K562 (cell line): ENCODE results near the gene LOC101059915.

ENCODE experiments used
- ATAC-seq: fragments of 200-7000 bp; cut with Tn5 transposase; 3 replicates; pipeline ENCODE4 v1.9.1; 2020; ENCODE audit warnings: moderate library complexity
- BruUV-seq: library from RNA; stranded (reverse); fragments of 400-500 nt; replicated peaks from 2 replicates; lab custom pipeline; 2021; lab: Mats Ljungman, UMichigan
- CTCF ChIA-PET: fragments of 300-600 bp; formaldehyde crosslinking; extraction: SDS; loops from one replicate; lab custom pipeline; 2021; ENCODE audit warnings: low intra/inter-chr PET ratio; lab: Yijun Ruan, JAX
- POLR2A ChIA-PET: fragments of 300-600, 350-650 bp; sonication (Branson Sonifier 250); formaldehyde crosslinking; extraction: SDS; loops from one replicate; lab custom pipeline; 2021; ENCODE audit warnings: antibody characterized with exemption, inconsistent platforms; lab: Yijun Ruan, JAX
- DNase-seq, 4 experiments: peaks; one replicate each; pipeline versions ENCODE4 v3.0.0 to v3.0.0-alpha.2; 2011 to 2018; ENCODE audit warnings: low spot score in 3 of 4, mixed read lengths in 3 of 4; ENCODE audit errors: extremely low read depth in 1 of 4
- FAIRE-seq: peaks from 2 replicates; lab custom pipeline; 2011; peaks lifted over from hg19 to GRCh38; lab: Jason Lieb, UNC
- H2AFZ ChIP-seq: 2 replicates; pipeline ENCODE4 v1.6.0; 2011; ENCODE audit warnings: low read depth, low read length, control low read depth, inconsistent platforms
- H3K27ac ChIP-seq: fragments of 200-600 bp; 3 replicates; pipeline ENCODE4 v1.8.0; 2011; ENCODE audit warnings: low read depth, mild to moderate bottlenecking, control low read depth, inconsistent platforms, low read length, moderate library complexity, mixed read lengths; ENCODE audit errors: extremely low read depth
- H3K27me3 ChIP-seq, 2 experiments: fragments of 300-600 bp in 1 of 2; 2 replicates in 1 of 2; 3 replicates in 1 of 2; pipeline versions ENCODE4 v1.6.0 to v1.8.0; 2011; ENCODE audit warnings: inconsistent platforms in 2 of 2, low read length in 2 of 2, mild to moderate bottlenecking in 1 of 2, mixed read lengths in 1 of 2, moderate library complexity in 1 of 2; ENCODE audit not compliant: control insufficient read depth in 2 of 2, insufficient read depth in 2 of 2
- H3K36me3 ChIP-seq: fragments of 300-600 bp; 3 replicates; pipeline ENCODE4 v1.8.0; 2011; ENCODE audit warnings: mild to moderate bottlenecking, low read length, inconsistent platforms; ENCODE audit not compliant: control insufficient read depth, insufficient read depth
- H3K4me1 ChIP-seq, 2 experiments: fragments of 200-600 bp in 1 of 2; replicated peaks in 1 of 2; 2 replicates in 1 of 2; 3 replicates in 1 of 2; pipeline versions ENCODE4 v1.5.1 to v1.8.0; 2011; ENCODE audit warnings: inconsistent platforms in 2 of 2, low read length in 2 of 2, mild to moderate bottlenecking in 1 of 2, mixed read lengths in 1 of 2, moderate library complexity in 1 of 2; ENCODE audit not compliant: control insufficient read depth in 2 of 2, insufficient read depth in 2 of 2
- H3K4me2 ChIP-seq: 2 replicates; pipeline ENCODE4 v1.6.1; 2011; ENCODE audit warnings: low read length, control low read depth, inconsistent platforms, mixed read lengths; ENCODE audit not compliant: insufficient read depth
- H3K4me3 ChIP-seq: fragments of 200-600 bp; sonication (generic), shearing (Covaris generic); 2 replicates; pipeline ENCODE4 v1.5.1; 2016; ENCODE audit warnings: control low read depth, inconsistent platforms
- H3K79me2 ChIP-seq: fragments of 200-600 bp; 3 replicates; pipeline ENCODE4 v1.8.0; 2011; ENCODE audit warnings: low read length, inconsistent platforms; ENCODE audit not compliant: control insufficient read depth, insufficient read depth
- H3K9ac ChIP-seq, 2 experiments: 2 replicates each; pipeline versions ENCODE4 v1.6.0 to v1.6.1; 2011; ENCODE audit warnings: low read depth in 2 of 2, low read length in 2 of 2, control low read depth in 1 of 2, inconsistent platforms in 1 of 2, mild to moderate bottlenecking in 1 of 2, mixed read lengths in 1 of 2; ENCODE audit not compliant: insufficient read depth in 1 of 2
- H3K9me1 ChIP-seq: one replicate; pipeline ENCODE4 v1.6.0; 2011; ENCODE audit warnings: inconsistent platforms, mild to moderate bottlenecking, low read length, moderate library complexity; ENCODE audit not compliant: control insufficient read depth, insufficient read depth
- H3K9me3 ChIP-seq: replicated peaks from 2 replicates; pipeline ENCODE4 v1.5.1; 2011; ENCODE audit warnings: low read depth, low read length, inconsistent platforms; ENCODE audit not compliant: control insufficient read depth, insufficient read depth
- H4K20me1 ChIP-seq: replicated peaks from 2 replicates; pipeline ENCODE4 v1.6.1; 2011; ENCODE audit warnings: low read length, inconsistent platforms, mixed read lengths; ENCODE audit not compliant: control insufficient read depth, insufficient read depth
- AFF1 ChIP-seq, 2 experiments: fragments of 450-650 bp; IDR thresholded peaks; 2 replicates each; pipeline ENCODE4 v1.6.1; 2018; ENCODE audit warnings: mild to moderate bottlenecking in 2 of 2, low read depth in 1 of 2; ENCODE audit not compliant: partially characterized antibody in 2 of 2
- CLOCK ChIP-seq: fragments of 250-450 bp; sonication (Bioruptor Pico); IDR thresholded peaks from 2 replicates; pipeline ENCODE4 v1.4.0; 2020; ENCODE audit warnings: mild to moderate bottlenecking, moderate library complexity, borderline replicate concordance
- HOXB6 ChIP-seq: fragments of 250-450 bp; sonication (Bioruptor Pico); IDR thresholded peaks from 2 replicates; pipeline ENCODE4 v1.5.1; 2022; ENCODE audit warnings: mild to moderate bottlenecking, borderline replicate concordance
- MNT ChIP-seq, 2 experiments: fragments of 450-650 bp; conservative IDR thresholded peaks; 2 replicates each; pipeline ENCODE4 v1.6.1; 2017; ENCODE audit warnings: mild to moderate bottlenecking in 2 of 2, moderate library complexity in 2 of 2
- NUFIP1 ChIP-seq: fragments of 450-650 bp; IDR thresholded peaks from 2 replicates; pipeline ENCODE4 v1.6.1; 2018; ENCODE audit not compliant: partially characterized antibody
- POLR2G ChIP-seq: fragments of 200-400 bp; formaldehyde crosslinking; IDR thresholded peaks from 2 replicates; pipeline ENCODE4 v1.6.1; 2017; ENCODE audit warnings: low read depth, mild to moderate bottlenecking, antibody characterized with exemption, low read length, moderate library complexity
- POLR2H ChIP-seq: IDR thresholded peaks from 2 replicates; pipeline ENCODE4 v1.6.1; 2016; ENCODE audit warnings: missing genetic modification characterization, low read depth, mild to moderate bottlenecking, control low read depth, missing compliant biosample characterization, moderate library complexity
- PRPF4 ChIP-seq: fragments of 200-400 bp; formaldehyde crosslinking; IDR thresholded peaks from one replicate; pipeline ENCODE4 v1.6.1; 2017; ENCODE audit warnings: low read length, low read depth, mild to moderate bottlenecking; ENCODE audit not compliant: insufficient read depth, poor library complexity, severe bottlenecking
- RFX7 ChIP-seq: fragments of 250-450 bp; sonication (Bioruptor Pico); IDR thresholded peaks from 2 replicates; pipeline ENCODE4 v1.5.1; 2021; ENCODE audit warnings: mild to moderate bottlenecking
- SIN3A ChIP-seq, 2 experiments: fragments of 150-350 bp in 1 of 2; IDR thresholded peaks; 2 replicates each; pipeline ENCODE4 v1.6.1; 2011 to 2016; ENCODE audit warnings: borderline replicate concordance in 2 of 2, low read depth in 2 of 2, low read length in 2 of 2, mild to moderate bottlenecking in 2 of 2, moderate library complexity in 2 of 2; ENCODE audit not compliant: control insufficient read depth in 1 of 2
- TAF15 ChIP-seq: fragments of 200-400 bp; formaldehyde crosslinking; IDR thresholded peaks from 2 replicates; pipeline ENCODE4 v1.6.1; 2017; ENCODE audit warnings: mild to moderate bottlenecking, low read depth, low read length, moderate library complexity
- VEZF1 ChIP-seq: fragments of 200-800 bp; sonication (Bioruptor generic); IDR thresholded peaks from 2 replicates; pipeline ENCODE4 v1.6.1; 2017; ENCODE audit warnings: missing genetic modification characterization, missing compliant biosample characterization
- WGBS: fragments of 100-300 bp; shearing (Covaris generic); methylation state at CpG from one replicate; pipeline ENCODE4 v1.1.6; 2016; ENCODE audit warnings: low coverage, mixed read lengths; ENCODE audit not compliant: insufficient coverage; ENCODE audit errors: missing lambda C conversion rate; 5-methylcytosine and 5-hydroxymethylcytosine counted together
- in situ Hi-C: fragments of 300-500 bp; cut with MboI; formaldehyde crosslinking; loops from 4 replicates; pipeline ENCODE4 v1.15.0; 2018; ENCODE audit warnings: inconsistent platforms, mixed read lengths
- intact Hi-C: fragments of 100-400 bp; cut with micrococcal nuclease; formaldehyde crosslinking; loops from 2 replicates; pipeline ENCODE4 v1.14.2; 2022

Gene LOC101059915

GRCh38 chrX:71618787-71619186 lies 48.6 kb upstream of the LOC101059915 start:
- WGBS = 25% methylated on average over 3 of the region's 3 CpGs
- CTCF ChIA-PET = no interaction called here
- no peaks in the 10 kb centered on the region for H3K36me3 ChIP-seq
- intact Hi-C loops (no loop called here), in situ Hi-C loops (no loop called here)
- H3K9me3 ChIP-seq = no peaks in the 10 kb centered on the region
- H4K20me1 ChIP-seq = no peaks in the 10 kb centered on the region
- no peak overlapping the region for H3K9ac ChIP-seq
- peaks cover 0 to 18% of the 10 kb centered on the region in 2 experiments; a peak in 2 of 5 replicates for H3K4me1 ChIP-seq
- no peak overlapping the region for H3K4me3 ChIP-seq
- FAIRE-seq (no peak), ATAC-seq (no peak), DNase-seq (no peak)
- no TSS peak for BruUV-seq
- no peak overlapping the region for H3K4me2 ChIP-seq
- POLR2A ChIA-PET = no interaction called here
- no peaks in the 10 kb centered on the region for H3K9me1 ChIP-seq
- no peak overlapping the region for H2AFZ ChIP-seq
- no peaks in the 10 kb centered on the region for H3K79me2 ChIP-seq
- H3K27me3 ChIP-seq = peaks cover 0 to 16% of the 10 kb centered on the region in 2 experiments; a peak in 3 of 5 replicates
- no peak overlapping the region for H3K27ac ChIP-seq
- TF ChIP-seq CLOCK (CRISPR knock-in tag) (no peak), VEZF1 (no peak), TAF15 (no peak), SIN3A (IDR thresholded peaks at IDR 0.05; ENCODE audit: borderline replicate concordance in 2 of 2, control insufficient read depth in 1 of 2, low read depth in 2 of 2, low read length in 2 of 2) (no peak), NUFIP1 (no peak), HOXB6 (CRISPR knock-in tag) (no peak), PRPF4 (no peak), RFX7 (CRISPR knock-in tag) (no peak), AFF1 (IDR thresholded peaks at IDR 0.05; ENCODE audit: low read depth in 1 of 2, partially characterized antibody in 2 of 2) (no peak), MNT (conservative IDR thresholded peaks at IDR 0.05) (no peak), POLR2G (no peak), POLR2H (tag) (no peak)
